GM08714 (cell line): Measurements from ENCODE around the gene PDE6D.

Experiments
- H3K4me3 ChIP-seq: fragments of 200-500 bp; sonication (Bioruptor generic); 2 replicates; pipeline ENCODE4 v1.5.1; 2014; ENCODE audit warnings: mild to moderate bottlenecking, low read length, inconsistent platforms
- ZNF274 ChIP-seq: IDR thresholded peaks from 2 replicates; pipeline ENCODE4 v1.6.1; 2012; ENCODE audit warnings: mild to moderate bottlenecking, low read depth, low read length

The PDE6D gene

DNA sequence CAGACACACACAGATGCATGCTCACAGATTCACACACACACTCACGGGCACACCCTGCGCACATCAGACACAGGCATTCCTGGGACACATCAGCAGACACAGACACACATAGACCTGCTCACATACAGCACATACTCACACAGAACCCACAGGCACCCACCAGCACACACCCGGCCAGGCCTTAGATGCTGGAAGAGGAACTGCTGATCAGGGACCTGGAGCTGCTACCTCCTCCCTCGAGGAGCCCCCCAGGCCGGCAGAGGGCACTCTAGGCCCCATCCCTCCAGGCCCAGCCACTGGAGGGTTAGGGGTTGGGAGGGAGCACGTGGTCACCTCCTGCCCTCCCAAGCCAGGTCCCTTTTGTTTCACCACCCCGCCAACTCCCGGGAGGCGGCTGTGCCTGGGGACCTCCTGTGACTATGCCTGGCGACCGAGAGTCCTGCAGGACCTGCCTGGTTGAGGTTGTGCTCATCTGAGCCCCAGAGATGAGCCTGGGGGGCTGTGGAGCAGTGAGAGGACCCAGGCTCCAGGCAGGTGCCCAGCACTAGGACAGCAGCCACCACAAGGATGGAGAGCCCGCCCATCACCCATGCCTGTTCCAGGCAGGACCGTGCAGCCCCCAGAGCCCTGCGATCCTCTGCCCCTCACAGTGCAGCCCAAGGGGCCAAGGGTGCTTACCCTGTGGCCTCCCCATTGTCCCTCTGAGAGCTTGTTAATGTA, 93.8 kb downstream of the PDE6D start:
- TF ChIP-seq ZNF274, result no peak
- no peak overlapping the region for H3K4me3 ChIP-seq

DNA sequence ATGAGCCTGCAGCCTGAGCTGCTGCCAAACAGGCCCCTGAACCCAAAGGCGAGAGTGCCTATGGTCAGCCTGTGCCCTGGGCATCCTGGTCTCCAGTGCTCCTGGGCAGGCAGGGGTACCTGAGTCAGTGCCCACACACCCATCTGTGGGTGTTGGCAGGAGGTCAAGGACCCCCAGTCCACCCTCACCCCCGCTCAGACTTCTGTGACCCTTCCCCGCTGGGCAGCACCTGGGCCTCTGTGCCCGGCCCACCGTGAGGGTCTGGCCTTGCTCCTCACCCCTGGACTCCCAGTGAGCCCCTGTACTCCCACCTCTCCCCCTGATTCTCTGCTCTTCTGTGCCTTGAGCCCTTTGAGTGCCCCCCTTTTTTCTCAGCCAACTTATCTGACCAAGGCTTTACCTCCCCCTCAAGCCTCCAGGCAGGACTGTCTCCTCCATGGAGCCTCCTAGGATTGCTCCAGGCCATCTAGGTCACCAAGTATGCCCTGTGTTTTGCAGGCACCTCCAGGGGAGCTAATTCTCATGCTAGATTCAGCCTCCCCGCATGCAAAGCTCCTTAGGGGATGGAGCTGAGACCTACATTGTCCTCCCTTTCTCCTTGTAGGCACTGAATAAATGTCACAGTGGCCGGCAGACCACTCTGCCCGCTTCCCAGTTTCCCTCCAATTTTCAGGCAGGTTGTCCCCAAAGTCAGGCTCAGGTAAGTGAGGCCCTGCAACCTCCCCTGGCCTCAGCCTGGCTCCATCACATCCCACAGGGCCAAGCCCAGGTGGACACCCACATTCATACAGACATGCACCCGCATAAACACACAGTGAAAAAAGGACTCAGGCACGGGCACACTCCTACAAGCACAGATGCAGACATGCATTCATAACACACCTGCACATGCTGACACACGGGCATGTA, 94.6 kb downstream of the PDE6D start:
- H3K4me3 ChIP-seq, result no peak overlapping the region
- no peak for TF ChIP-seq ZNF274

DNA sequence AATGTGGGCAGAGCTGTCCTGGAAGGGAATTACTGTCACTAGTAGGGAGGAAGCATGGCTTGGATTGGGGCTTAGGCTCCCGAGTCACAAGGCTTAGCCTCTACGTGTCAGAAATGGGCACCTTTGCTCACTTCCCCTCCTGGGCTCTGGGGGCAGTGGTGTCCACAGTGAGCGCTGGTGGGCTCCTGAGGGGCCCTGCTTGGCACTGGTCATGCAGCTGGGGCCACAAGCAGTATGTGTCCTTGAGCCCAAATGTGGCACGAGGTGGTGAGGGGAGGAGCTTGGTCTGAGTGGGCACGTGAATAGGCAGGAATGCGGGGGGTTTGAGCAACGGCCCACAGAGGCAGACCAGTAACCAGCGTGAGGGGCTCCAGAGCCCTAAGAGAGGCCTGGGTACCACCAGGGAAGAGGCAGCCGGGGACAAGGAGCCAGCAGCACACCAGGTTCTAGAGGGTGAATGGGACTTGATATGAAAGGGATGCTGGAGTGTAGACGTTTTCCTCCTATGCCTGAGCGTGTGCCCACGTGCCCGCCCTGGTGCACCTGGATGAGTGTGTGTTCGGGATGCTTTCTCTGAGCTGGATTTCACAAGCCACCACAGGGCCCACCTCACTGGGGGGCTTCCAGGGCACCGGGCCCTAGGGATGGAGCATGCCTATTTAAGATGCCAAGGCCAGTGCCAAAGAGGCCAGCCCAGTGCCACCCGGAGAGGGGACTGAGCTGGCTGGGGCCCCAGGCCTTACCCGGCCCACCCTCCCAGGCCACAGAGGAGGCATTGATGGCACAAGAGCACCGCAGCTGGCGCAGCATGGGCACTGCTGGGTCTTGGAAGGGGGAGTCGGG, 95.5 kb downstream of the PDE6D start:
- no peak for TF ChIP-seq ZNF274
- no peak overlapping the region for H3K4me3 ChIP-seq

DNA sequence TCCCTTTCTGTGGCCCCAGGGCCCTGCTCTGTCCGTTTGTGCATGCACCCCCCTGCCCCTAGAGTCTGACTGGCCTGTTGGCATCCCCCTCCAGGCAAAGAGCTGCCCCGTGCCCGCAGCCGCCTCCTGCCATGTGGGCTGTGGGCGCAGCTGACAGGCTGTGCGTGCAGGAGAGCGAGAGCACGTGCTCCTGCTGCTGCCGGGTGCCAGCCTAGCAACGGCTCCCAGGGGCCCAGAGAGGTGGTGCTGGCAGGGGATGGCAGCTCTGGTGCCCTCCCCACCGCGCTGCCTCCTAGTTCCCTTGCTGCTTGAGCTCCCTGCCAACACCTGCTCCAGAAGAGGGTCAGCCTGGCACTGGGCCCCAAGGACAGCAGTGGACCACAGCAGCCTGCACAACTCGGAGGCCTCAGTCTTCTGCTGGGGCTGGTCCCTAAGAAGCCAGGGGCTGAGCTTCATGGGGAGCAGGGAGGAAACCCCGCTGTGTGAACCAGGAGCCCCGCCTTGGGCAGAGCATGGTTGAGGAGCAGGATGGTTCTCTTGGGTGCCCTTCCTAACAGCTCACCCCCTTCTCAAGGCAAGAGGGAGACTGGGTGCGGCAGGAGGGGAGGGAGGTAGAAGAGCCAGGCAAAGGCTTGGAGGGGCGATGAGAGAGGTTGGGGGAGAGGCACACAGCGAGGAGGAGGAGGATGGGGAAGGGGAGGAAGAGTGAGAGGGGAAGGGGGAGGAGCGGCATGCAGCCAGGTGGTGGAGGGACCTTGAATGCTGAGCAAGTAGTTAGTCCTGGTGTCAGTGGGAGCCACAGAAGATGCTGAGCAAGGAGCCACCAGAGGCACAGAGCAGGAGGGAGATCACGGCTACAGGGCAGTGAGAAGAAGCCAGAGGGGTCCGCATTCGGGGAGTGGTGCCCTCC, 96.5 kb downstream of the PDE6D start:
- no peak for TF ChIP-seq ZNF274
- H3K4me3 ChIP-seq, result no peak overlapping the region

DNA sequence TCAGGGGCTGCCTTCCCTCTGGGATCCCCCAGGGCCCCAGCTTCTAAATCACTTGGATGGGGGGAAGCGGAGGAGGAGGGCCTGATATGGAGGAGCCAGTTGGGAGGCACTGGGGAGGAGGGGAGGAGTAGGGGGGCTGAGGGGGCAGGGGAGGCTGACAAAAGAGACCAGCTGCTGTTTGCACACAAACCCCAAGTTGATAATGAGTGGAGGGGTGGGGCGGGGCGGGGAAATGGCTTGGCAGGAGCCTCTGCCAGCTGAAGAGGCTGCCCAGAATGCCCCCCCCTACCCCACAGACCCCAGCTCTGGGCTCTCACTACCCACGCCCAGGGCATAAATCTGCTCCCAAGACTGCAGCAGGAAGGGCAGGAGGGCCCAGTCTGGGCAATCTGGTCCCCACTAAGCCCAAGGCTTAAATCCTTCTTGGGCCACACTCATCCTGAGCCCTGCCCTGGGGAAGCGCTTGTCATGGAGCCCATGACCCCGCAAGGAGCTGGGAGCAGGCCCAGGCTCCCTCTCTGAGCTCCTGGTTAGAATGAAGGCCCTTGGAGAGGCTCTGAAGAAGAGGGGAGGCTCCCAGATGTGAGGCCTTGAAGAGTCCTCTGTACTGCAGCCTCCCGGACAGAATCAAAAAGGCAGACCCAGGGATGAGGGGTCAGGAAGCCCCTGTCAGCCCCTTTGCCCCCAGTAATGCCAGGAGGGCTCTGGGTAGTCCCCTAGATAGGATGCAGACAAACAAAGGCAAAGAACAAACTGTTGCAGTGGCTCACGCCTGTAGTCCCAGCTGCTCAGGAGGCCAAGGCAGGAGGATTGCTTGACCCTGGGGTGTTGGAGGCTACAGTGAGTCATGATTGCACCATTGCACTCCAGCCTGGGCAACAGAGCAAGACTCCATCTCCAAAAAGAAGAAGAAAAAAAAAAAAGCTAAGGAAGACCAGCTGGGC, 97.5 kb downstream of the PDE6D start:
- H3K4me3 ChIP-seq, result no peak overlapping the region
- TF ChIP-seq ZNF274, result no peak

DNA sequence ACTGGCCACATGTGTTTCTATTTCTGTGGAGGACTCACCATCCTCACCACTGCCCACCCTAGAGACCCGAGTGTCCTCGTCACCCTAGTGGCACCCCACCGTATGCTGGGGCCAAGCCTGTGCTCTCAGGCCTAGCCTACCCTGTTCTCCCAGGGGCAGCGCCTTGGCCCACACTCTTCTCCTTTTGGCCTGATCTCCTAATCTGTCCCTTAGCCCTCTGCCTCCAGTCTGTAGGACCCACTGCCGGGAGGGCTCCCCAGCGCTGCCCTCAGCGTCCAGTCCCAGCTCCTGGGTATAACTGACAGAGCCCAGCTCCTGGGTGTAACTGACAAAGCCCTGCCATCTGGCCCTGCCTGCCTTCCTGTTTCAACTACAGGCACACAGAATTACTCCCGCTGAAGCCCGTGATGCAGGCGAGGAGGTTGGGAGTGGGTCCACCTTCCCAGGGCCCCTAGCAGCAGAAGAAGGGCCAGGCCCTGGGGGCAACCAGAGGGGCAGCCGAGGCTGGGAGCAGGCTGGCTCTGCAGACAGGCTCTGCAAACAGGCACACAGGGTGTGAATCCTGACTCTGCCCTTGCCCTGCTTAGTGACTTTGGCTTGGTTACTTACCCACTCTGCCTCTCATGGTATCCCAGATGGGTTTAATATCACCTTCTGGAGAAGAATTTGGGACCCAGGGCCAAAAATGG, 98.3 kb downstream of the PDE6D start:
- no peak for TF ChIP-seq ZNF274
- no peak overlapping the region for H3K4me3 ChIP-seq
